ENCODE data around the gene HYLS1. TPM values are rescaled to one million over a fixed set of nuclear protein-coding genes. Genes with fewer than 3 reads are reported as not detected.

HYLS1 gene
- total RNA-seq, 4 donors from 2014 or later: 2.8 to 6.9 (median 4.7) TPM

DNA sequence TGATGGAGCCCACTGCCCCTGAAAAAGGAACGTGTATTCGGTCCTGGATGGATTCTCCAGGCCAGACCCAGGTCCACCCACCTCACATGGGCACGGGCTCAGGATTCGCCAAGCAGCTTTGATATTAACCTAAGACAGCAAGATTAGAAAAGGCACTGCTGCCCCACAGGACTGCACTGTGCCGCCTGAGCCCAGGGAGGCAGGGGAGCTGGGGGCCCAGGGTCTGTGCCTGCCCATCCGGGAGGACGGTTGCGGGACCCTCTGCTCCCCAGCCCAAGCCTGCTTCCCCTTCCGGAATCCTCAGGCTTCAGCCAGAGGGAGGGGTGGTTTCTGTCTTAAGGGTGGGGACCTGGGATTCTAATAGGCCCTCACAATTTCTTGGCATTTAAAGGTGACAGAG, 44.8 kb downstream of the HYLS1 start:
- intact Hi-C loops (cut with DNase I): no loop called here
- no peaks in the 10 kb centered on the region for H3K36me3 ChIP-seq
- H3K9me3 ChIP-seq: no peaks in the 10 kb centered on the region
- TF ChIP-seq EP300 (IDR thresholded peaks at IDR 0.05) (no peak), POLR2AphosphoS5 (IDR thresholded peaks at IDR 0.05) (no peak)
- TF ChIP-seq, protein P1, sequence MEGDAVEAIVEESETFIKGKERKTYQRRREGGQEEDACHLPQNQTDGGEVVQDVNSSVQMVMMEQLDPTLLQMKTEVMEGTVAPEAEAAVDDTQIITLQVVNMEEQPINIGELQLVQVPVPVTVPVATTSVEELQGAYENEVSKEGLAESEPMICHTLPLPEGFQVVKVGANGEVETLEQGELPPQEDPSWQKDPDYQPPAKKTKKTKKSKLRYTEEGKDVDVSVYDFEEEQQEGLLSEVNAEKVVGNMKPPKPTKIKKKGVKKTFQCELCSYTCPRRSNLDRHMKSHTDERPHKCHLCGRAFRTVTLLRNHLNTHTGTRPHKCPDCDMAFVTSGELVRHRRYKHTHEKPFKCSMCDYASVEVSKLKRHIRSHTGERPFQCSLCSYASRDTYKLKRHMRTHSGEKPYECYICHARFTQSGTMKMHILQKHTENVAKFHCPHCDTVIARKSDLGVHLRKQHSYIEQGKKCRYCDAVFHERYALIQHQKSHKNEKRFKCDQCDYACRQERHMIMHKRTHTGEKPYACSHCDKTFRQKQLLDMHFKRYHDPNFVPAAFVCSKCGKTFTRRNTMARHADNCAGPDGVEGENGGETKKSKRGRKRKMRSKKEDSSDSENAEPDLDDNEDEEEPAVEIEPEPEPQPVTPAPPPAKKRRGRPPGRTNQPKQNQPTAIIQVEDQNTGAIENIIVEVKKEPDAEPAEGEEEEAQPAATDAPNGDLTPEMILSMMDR (IDR thresholded peaks at IDR 0.05): no peak
- WGBS: 86% methylated on average over 7 of the region's 9 CpGs
- H3K4me3 ChIP-seq: no peak overlapping the region
- H3K27ac ChIP-seq (replicated peaks in 1 of 4): no peak overlapping the region
- H3K27me3 ChIP-seq: no peaks in the 10 kb centered on the region
- DNase-seq (ENCODE audit: extremely low spot score): no peak
- peaks cover 0 to 9% (median 4%) of the 10 kb centered on the region in 4 donors for H3K4me1 ChIP-seq

DNA sequence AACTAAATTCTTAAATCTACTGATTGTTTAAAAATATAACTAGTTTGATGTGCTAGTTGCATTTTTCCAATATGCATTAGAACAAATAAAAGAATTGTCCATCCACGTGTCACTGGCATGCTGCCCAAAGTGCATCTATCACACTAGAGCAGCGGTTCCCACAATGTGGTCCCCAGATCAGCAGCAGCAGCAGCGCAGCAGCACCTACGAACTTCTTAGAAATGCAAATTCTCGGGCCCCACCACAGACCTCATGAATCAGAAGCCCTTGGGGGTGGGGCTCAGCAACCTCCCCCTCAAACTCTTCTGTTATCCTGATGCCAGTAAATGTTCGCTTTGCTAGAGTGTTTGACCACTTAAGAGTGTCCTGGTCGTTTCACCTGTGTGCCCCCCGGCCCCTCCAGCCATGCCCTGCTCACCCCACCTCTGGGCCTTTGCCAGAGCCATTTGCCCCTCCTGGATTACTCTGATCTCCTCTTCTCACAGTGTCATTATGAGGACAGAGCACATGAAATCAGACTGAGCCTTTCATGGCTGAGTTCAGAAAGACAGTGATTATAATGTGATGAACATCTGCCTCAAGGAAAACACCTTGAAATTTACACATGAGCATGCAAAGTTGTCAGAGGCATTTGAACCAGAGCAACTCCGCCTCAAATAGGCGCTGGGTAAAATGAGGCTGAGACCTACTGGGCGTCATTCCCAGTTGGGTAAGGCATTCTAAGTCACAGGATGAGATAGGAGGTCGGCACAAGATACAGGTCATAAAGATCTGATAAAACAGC, 45.8 kb downstream of the HYLS1 start:
- Histone ChIP-seq H3K4me1 (peaks cover 0 to 13% (median 5%) of the 10 kb centered on the region in 4 donors), H3K27ac (replicated peaks in 1 of 4) (no peak overlapping the region), H3K9me3 (no peaks in the 10 kb centered on the region), H3K36me3 (no peaks in the 10 kb centered on the region), H3K27me3 (no peaks in the 10 kb centered on the region), H3K4me3 (no peak overlapping the region)
- DNase-seq (ENCODE audit: extremely low spot score): no peak
- 86% methylated on average over 12 of the region's 12 CpGs for WGBS
- intact Hi-C loops (cut with DNase I): no loop called here
- TF ChIP-seq EP300 (IDR thresholded peaks at IDR 0.05) (no peak), POLR2AphosphoS5 (IDR thresholded peaks at IDR 0.05) (no peak)

DNA sequence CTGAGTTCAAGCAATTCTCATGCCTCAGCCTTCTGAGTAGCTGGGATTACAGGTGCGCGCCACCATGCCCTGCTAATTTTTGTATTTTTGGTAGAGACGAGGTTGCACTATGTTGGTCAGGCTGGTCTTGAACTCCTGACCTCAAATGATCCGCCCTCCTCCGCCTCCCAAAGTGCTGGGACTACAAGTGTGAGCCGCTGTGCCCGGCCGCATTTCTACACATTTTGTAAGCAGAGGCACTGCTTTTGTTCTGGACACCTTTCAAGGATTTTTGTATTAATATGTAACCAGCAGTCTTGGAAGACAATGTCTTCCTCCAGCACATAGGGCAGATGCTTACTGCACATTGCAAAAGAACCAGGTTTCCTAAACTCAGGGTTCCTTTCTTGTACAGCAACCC, 47.0 kb downstream of the HYLS1 start:
- H3K27me3 ChIP-seq: no peaks in the 10 kb centered on the region
- no peaks in the 10 kb centered on the region for H3K36me3 ChIP-seq
- H3K9me3 ChIP-seq: no peaks in the 10 kb centered on the region
- peaks cover 0 to 26% (median 17%) of the 10 kb centered on the region in 4 donors for H3K4me1 ChIP-seq
- TF ChIP-seq, protein P1 (IDR thresholded peaks at IDR 0.05): no peak
- TF ChIP-seq POLR2A (IDR thresholded peaks at IDR 0.05; ENCODE audit: low read depth): no peak
- TF ChIP-seq EP300 (IDR thresholded peaks at IDR 0.05): no peak
- no peak for TF ChIP-seq POLR2AphosphoS5 (IDR thresholded peaks at IDR 0.05)
- intact Hi-C loops (cut with DNase I): no loop called here
- WGBS: 93% methylated on average over 8 of the region's 8 CpGs
- DNase-seq (ENCODE audit: extremely low spot score): no peak
- no peak overlapping the region for H3K27ac ChIP-seq (replicated peaks in 1 of 4)
- H3K4me3 ChIP-seq: no peak overlapping the region

DNA sequence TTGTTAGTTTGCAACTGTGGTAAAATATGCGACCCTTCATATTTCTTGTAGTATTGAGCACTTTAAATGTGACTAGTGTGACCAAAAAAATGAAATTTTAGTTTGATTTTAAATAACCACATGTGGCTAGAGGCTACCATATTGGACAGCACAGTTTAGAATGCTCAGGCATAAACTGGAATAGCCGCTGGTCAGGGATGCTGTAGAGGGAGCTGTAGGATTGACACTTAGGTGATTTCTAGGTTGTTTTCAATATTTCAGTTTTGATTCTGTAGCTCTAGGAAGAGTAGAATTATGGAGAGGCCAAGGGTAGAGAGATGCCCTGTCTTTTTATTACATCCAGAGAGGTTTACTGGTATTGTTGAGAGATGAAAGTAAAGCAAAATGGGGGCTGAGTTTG, 47.6 kb downstream of the HYLS1 start:
- no peaks in the 10 kb centered on the region for H3K27me3 ChIP-seq
- no peaks in the 10 kb centered on the region for H3K9me3 ChIP-seq
- intact Hi-C loops (cut with DNase I): no loop called here
- no peak overlapping the region for H3K27ac ChIP-seq (replicated peaks in 1 of 4)
- DNase-seq (ENCODE audit: extremely low spot score): no peak
- H3K4me3 ChIP-seq: no peak overlapping the region
- WGBS: 100% methylated on average over 2 of the region's 2 CpGs
- no peaks in the 10 kb centered on the region for H3K36me3 ChIP-seq
- H3K4me1 ChIP-seq: peaks cover 0 to 29% (median 17%) of the 10 kb centered on the region in 4 donors
- TF ChIP-seq POLR2AphosphoS5 (IDR thresholded peaks at IDR 0.05) (no peak), EP300 (IDR thresholded peaks at IDR 0.05) (no peak), POLR2A (IDR thresholded peaks at IDR 0.05; ENCODE audit: low read depth) (no peak)
- TF ChIP-seq, protein P1 (IDR thresholded peaks at IDR 0.05): no peak

DNA sequence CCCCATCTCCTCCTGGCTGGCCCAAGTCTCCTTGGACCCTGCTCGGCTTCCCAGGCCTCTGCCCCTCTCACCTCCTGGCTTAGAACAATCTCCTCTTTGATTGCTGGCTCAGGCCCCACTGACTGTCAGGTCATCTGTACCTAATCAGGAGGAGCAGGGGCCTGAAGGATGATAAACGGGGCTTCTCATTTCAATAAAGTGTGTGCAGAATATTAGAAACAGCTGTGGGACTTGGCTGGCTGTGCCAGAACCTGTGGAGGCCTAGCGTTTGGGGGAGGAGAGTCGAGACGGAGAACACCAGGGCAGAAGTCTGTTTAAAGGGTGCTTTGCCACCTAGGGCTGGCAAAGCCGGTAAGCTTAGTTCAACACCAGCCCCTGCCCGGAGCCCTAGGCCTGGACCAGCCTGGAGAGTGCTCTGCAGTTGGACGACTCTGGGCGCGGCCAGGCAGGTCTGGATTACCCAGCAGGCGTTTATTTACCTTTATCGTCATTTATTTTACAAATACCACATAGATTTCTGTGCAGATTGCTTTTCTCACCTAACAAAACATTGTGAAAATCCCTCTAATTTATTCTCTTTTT, 48.2 kb downstream of the HYLS1 start:
- H3K27me3 ChIP-seq: no peaks in the 10 kb centered on the region
- no peak overlapping the region for H3K4me3 ChIP-seq
- H3K27ac ChIP-seq (replicated peaks in 1 of 4): no peak overlapping the region
- 50% methylated on average over 12 of the region's 12 CpGs for WGBS
- H3K36me3 ChIP-seq: no peaks in the 10 kb centered on the region
- intact Hi-C loops (cut with DNase I): no loop called here
- DNase-seq (ENCODE audit: extremely low spot score): no peak
- H3K4me1 ChIP-seq: peaks cover 0 to 29% (median 17%) of the 10 kb centered on the region in 4 donors
- no peaks in the 10 kb centered on the region for H3K9me3 ChIP-seq
- TF ChIP-seq POLR2AphosphoS5 (IDR thresholded peaks at IDR 0.05): no peak
- TF ChIP-seq EP300 (IDR thresholded peaks at IDR 0.05): no peak
- TF ChIP-seq, protein P1 (IDR thresholded peaks at IDR 0.05): no peak
- TF ChIP-seq POLR2A (IDR thresholded peaks at IDR 0.05; ENCODE audit: low read depth): no peak

All from esophagus muscularis mucosa (tissue), 4 donors.